HCT116 (cell line): ENCODE results near the gene CDHR5. TPM values are rescaled to one million over a fixed set of nuclear protein-coding genes. Genes with fewer than 3 reads are reported as not detected.
A peak's percentile ranks its signal among the peaks of the same experiment; 100 is the strongest.

Experiments
- ATAC-seq: fragments of 200-7000 bp; cut with Tn5 transposase; 2 replicates; pipeline ENCODE4 v1.9.1; 2020; ENCODE audit warnings: mild to moderate bottlenecking, moderate library complexity
- BruUV-seq: library from RNA; stranded (reverse); fragments of 400-500 nt; replicated peaks from 2 replicates; lab custom pipeline; 2021; lab: Mats Ljungman, UMichigan
- CTCF ChIA-PET: fragments of 300-600 bp; sonication (Branson Sonifier 250); formaldehyde crosslinking; loops from one replicate; lab custom pipeline; 2021; ENCODE audit warnings: antibody characterized with exemption; lab: Charles Lee
- POLR2A ChIA-PET: fragments of 300-600, 350-600 bp; sonication (Branson Sonifier 250); formaldehyde crosslinking; loops from one replicate; lab custom pipeline; 2021; ENCODE audit warnings: antibody characterized with exemption; lab: Charles Lee
- RAD21 ChIA-PET, 2 experiments: fragments of 300-600 bp; sonication (Branson Sonifier 250); formaldehyde crosslinking; loops; one replicate each; lab custom pipeline; 2023; ENCODE audit warnings: low total read pairs in 2 of 2; ENCODE audit not compliant: uncharacterized antibody in 2 of 2, unreplicated experiment in 2 of 2, low non-redundant PET in 1 of 2; lab: Charles Lee
- DNase-seq: peaks from one replicate; pipeline ENCODE4 v3.0.0-alpha.2; 2010; ENCODE audit warnings: low read depth, low spot score
- H2AFZ ChIP-seq: fragments of 200-600 bp; shearing (Covaris generic), sonication (generic); 2 replicates; pipeline ENCODE4 v1.6.1; 2017; ENCODE audit warnings: low read depth, mixed run types, mixed read lengths, antibody characterized with exemption, low read length; ENCODE audit not compliant: poor library complexity, severe bottlenecking
- H3K27ac ChIP-seq: 2 replicates; pipeline ENCODE4 v1.5.1; 2012; ENCODE audit warnings: low read depth, low read length
- H3K27me3 ChIP-seq: fragments of 200-600 bp; sonication (generic); 2 replicates; pipeline ENCODE4 v1.6.1; 2016; ENCODE audit warnings: mixed run types, low read length, mixed read lengths; ENCODE audit not compliant: insufficient read depth
- H3K36me3 ChIP-seq, 2 experiments: fragments of 200-500 bp in 1 of 2; fragments of 200-600 bp in 1 of 2; sonication (Bioruptor generic) in 1 of 2; sonication (generic) in 1 of 2; 2 replicates each; pipeline versions ENCODE4 v1.5.1 to v1.6.1; 2014 to 2016; ENCODE audit warnings: low read length in 2 of 2, inconsistent platforms in 1 of 2, mixed read lengths in 1 of 2, mixed run types in 1 of 2; ENCODE audit not compliant: insufficient read depth in 2 of 2, control insufficient read depth in 1 of 2
- H3K4me1 ChIP-seq, 2 experiments: fragments of 200-600 bp in 1 of 2; sonication (generic) in 1 of 2; 2 replicates each; pipeline versions ENCODE4 v1.5.1 to v1.6.1; 2012 to 2017; ENCODE audit warnings: low read length in 2 of 2, inconsistent platforms in 1 of 2, mild to moderate bottlenecking in 1 of 2, mixed read lengths in 1 of 2, mixed run types in 1 of 2, moderate library complexity in 1 of 2; ENCODE audit not compliant: insufficient read depth in 2 of 2, control insufficient read depth in 1 of 2
- H3K4me2 ChIP-seq: fragments of 200-600 bp; sonication (generic); 2 replicates; pipeline ENCODE4 v1.6.1; 2017; ENCODE audit warnings: mixed run types, low read length, mixed read lengths
- H3K4me3 ChIP-seq, 2 experiments: fragments of 200-600 bp in 1 of 2; sonication (generic) in 1 of 2; replicated peaks in 1 of 2; 2 replicates each; pipeline ENCODE4 v1.5.1; 2011 to 2016; ENCODE audit warnings: low read length in 2 of 2, control low read depth in 1 of 2, low read depth in 1 of 2, mild to moderate bottlenecking in 1 of 2, mixed read lengths in 1 of 2, mixed run types in 1 of 2
- H3K79me2 ChIP-seq: fragments of 200-600 bp; sonication (generic); 2 replicates; pipeline ENCODE4 v1.6.1; 2017; ENCODE audit warnings: mild to moderate bottlenecking, mixed run types, low read length, moderate library complexity, mixed read lengths; ENCODE audit not compliant: insufficient read depth
- H3K9ac ChIP-seq: fragments of 200-600 bp; sonication (generic); 2 replicates; pipeline ENCODE4 v1.6.1; 2016; ENCODE audit warnings: low read length, mixed read lengths
- H3K9me2 ChIP-seq: fragments of 200-600 bp; sonication (generic), shearing (Covaris generic); 2 replicates; pipeline ENCODE4 v1.6.1; 2017; ENCODE audit warnings: mixed run types, mild to moderate bottlenecking, moderate library complexity; ENCODE audit not compliant: insufficient read depth
- H3K9me3 ChIP-seq, 2 experiments: fragments of 200-500 bp in 1 of 2; fragments of 200-600 bp in 1 of 2; sonication (Bioruptor generic) in 1 of 2; sonication (generic) in 1 of 2; 2 replicates each; pipeline ENCODE4 v1.6.1; 2014 to 2017; ENCODE audit warnings: low read length in 2 of 2, mixed read lengths in 2 of 2, inconsistent platforms in 1 of 2, low read depth in 1 of 2, mild to moderate bottlenecking in 1 of 2, mixed run types in 1 of 2, moderate library complexity in 1 of 2; ENCODE audit not compliant: control insufficient read depth in 1 of 2, insufficient read depth in 1 of 2
- H4K20me1 ChIP-seq: fragments of 200-600 bp; sonication (generic), shearing (Covaris generic); 2 replicates; pipeline ENCODE4 v1.6.1; 2017; ENCODE audit warnings: mixed run types, mild to moderate bottlenecking, moderate library complexity; ENCODE audit not compliant: insufficient read depth
- CEBPB ChIP-seq: IDR thresholded peaks from 2 replicates; pipeline ENCODE4 v1.6.1; 2012; ENCODE audit warnings: low read depth
- EGR1 ChIP-seq: IDR thresholded peaks from 2 replicates; pipeline ENCODE4 v1.6.1; 2012; ENCODE audit warnings: low read depth
- EZH2 ChIP-seq: fragments of 200-600 bp; sonication (generic); IDR thresholded peaks from 2 replicates; pipeline ENCODE4 v1.6.1; 2017; ENCODE audit warnings: antibody characterized with exemption, mixed run types
- FOSL1 ChIP-seq: IDR thresholded peaks from 2 replicates; pipeline ENCODE4 v1.6.1; 2012; ENCODE audit warnings: low read depth
- POLR2A ChIP-seq: IDR thresholded peaks from 2 replicates; pipeline ENCODE4 v1.7.0; 2011; ENCODE audit warnings: borderline replicate concordance; ENCODE audit not compliant: insufficient read depth, insufficient read length; ENCODE audit errors: extremely low read depth
- POLR2AphosphoS5 ChIP-seq: IDR thresholded peaks from 2 replicates; pipeline ENCODE4 v1.6.1; 2011; ENCODE audit warnings: mild to moderate bottlenecking, low read depth, low read length, moderate library complexity
- RAD21 ChIP-seq: IDR thresholded peaks from 2 replicates; pipeline ENCODE4 v1.6.1; 2012; ENCODE audit warnings: low read depth, mild to moderate bottlenecking
- SRF ChIP-seq: IDR thresholded peaks from 2 replicates; pipeline ENCODE4 v1.6.1; 2012; ENCODE audit warnings: low read depth
- TCF7L2 ChIP-seq: IDR thresholded peaks from 2 replicates; pipeline ENCODE4 v1.7.0; 2011; ENCODE audit warnings: borderline replicate concordance, inconsistent platforms; ENCODE audit not compliant: insufficient read depth, insufficient read length; ENCODE audit errors: extremely low read depth
- ZFX ChIP-seq: fragments of 450-650 bp; IDR thresholded peaks from 2 replicates; pipeline ENCODE4 v1.6.1; 2017
- ZNF274 ChIP-seq: fragments of 200-500 bp; sonication (Bioruptor generic); IDR thresholded peaks from 2 replicates; pipeline ENCODE4 v1.6.1; 2014; ENCODE audit warnings: mild to moderate bottlenecking, low read depth, low read length, inconsistent platforms
- intact Hi-C: fragments of 100-400 bp; cut with micrococcal nuclease; formaldehyde crosslinking; loops from 2 replicates; pipeline ENCODE4 v1.10.0; 2022
- total RNA-seq: library from RNA; stranded (reverse); gene quantifications from one replicate; pipeline ENCODE4 v1.2.1, GENCODE V29; 2021; ENCODE audit not compliant: unreplicated experiment
- TF ChIP-seq, protein P1 (sequence below): IDR thresholded peaks from 2 replicates; pipeline ENCODE4 v1.6.1; 2012
- TF ChIP-seq, protein P2 (sequence below): IDR thresholded peaks from 2 replicates; pipeline ENCODE4 v1.6.1; 2012

The CDHR5 gene
- total RNA-seq, 1 experiment from 2014 or later: not detected

DNA sequence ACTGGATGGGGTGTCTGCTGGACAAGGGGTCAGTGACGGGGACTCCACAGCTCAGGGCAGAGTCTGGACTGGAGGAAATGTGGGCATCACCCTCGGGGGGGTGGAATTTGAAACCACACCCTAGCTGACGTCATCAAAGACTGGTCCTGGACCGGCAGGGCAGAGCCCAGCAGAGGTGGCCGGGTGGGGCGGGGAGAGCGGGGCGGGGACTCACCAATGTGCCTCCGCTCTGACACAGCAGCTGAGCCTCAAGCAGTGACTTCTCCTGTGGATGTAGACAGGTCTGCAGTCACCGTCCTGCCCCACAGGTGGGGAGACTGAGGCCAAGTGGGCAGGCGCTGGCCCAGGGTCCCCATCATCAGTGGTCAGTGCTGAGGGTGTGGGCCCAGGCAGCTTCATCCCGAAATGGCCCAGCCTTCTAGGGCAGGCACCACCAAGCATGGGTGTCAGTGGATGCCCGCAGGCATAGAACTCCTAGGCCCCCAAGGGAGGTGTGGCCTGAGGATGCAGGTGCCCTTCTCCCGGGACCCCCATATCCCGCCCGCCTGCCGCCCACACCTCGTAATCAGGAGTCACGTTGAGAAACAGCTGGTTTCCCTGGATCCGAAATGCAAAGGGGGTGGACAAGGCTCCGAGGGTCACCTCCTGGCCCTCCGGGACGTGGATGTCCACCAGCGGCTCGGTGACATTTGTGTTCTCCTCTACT is 603 bp downstream of the CDHR5 start:
- ChIA-PET POLR2A (no interaction called here), CTCF (no interaction called here)

DNA sequence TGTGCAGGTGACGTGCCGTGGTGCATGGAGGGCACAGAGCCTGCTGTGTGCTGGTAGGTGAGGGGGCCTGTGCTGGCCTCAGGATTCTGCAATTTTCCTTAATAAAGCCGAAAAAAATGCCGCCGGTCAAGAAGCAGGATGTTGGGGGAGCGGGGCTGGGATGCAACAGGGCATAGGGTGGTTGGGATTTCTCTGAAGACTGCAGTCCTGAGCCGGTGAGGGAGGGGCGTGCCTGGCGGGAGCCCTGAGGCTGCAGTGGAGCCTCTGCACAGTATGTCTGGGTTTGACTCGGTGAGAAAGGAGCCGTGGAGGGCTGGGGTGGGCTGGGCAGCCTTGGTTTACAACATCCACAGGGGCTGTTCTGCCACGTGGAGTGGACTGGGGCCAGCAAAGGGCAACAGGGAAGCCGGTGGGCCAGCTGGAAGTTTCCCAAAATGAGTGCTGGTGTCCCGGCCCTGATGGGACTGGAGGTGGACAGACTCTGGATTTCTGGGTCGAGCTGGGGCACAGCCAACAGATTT is 1.3 kb downstream of the CDHR5 start:
- no peaks in the 10 kb centered on the region for H3K27me3 ChIP-seq
- no peaks in the 10 kb centered on the region for H4K20me1 ChIP-seq
- no peak overlapping the region for H3K4me3 ChIP-seq
- H3K4me2 ChIP-seq: peak overlapping the region; percentile 35; the same call in 1 of the 2 replicates
- no peaks in the 10 kb centered on the region for H3K9me2 ChIP-seq
- ChIA-PET RAD21 (no interaction called here), POLR2A (no interaction called here)
- no peak overlapping the region for H3K9ac ChIP-seq
- no peaks in the 10 kb centered on the region for H3K9me3 ChIP-seq
- intact Hi-C loops: no loop called here
- no peak overlapping the region for H3K27ac ChIP-seq
- H3K36me3 ChIP-seq: no peaks in the 10 kb centered on the region; a peak in 1 of 4 replicates
- TF ChIP-seq SRF: no peak
- no peak for TF ChIP-seq TCF7L2
- TF ChIP-seq RAD21: no peak
- no peak for TF ChIP-seq POLR2A
- TF ChIP-seq, protein P1, sequence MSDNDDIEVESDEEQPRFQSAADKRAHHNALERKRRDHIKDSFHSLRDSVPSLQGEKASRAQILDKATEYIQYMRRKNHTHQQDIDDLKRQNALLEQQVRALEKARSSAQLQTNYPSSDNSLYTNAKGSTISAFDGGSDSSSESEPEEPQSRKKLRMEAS: no peak
- TF ChIP-seq FOSL1: no peak
- TF ChIP-seq, all 23 proteins: peak for 0
- Histone ChIP-seq H3K79me2 (no peaks in the 10 kb centered on the region; the same call in 1 of the 2 replicates), H2AFZ (no peak overlapping the region), H3K4me1 (peaks cover 0 to 20% of the 10 kb centered on the region in 2 experiments; a peak in 2 of 4 replicates)
- BruUV-seq: no TSS peak
- DNase-seq (no peak), ATAC-seq (no peak)
- CTCF ChIA-PET: no interaction called here

More for the DNA sequence above, 603 bp downstream of the CDHR5 start:
- Histone ChIP-seq H3K9me2 (no peaks in the 10 kb centered on the region), H3K4me3 (no peak overlapping the region), H3K79me2 (no peaks in the 10 kb centered on the region), H3K9ac (no peak overlapping the region), H3K36me3 (no peaks in the 10 kb centered on the region), H3K9me3 (no peaks in the 10 kb centered on the region), H4K20me1 (no peaks in the 10 kb centered on the region), H3K4me2 (peak overlapping the region; percentile 35; the same call in 1 of the 2 replicates), H3K27me3 (no peaks in the 10 kb centered on the region), H3K4me1 (peaks cover 0 to 28% of the 10 kb centered on the region in 2 experiments; a peak in 2 of 4 replicates), H3K27ac (no peak overlapping the region), H2AFZ (no peak overlapping the region)
- RAD21 ChIA-PET: no interaction called here
- intact Hi-C loops: no loop called here
- TF ChIP-seq FOSL1 (no peak), EZH2 (no peak), EGR1 (no peak), ZFX (no peak), SRF (no peak), ZNF274 (no peak), CEBPB (no peak), POLR2AphosphoS5 (no peak)
- TF ChIP-seq, protein P2, sequence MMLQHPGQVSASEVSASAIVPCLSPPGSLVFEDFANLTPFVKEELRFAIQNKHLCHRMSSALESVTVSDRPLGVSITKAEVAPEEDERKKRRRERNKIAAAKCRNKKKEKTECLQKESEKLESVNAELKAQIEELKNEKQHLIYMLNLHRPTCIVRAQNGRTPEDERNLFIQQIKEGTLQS: no peak
- TF ChIP-seq, protein P1: no peak
- DNase-seq (peak; percentile 48), ATAC-seq (peak; percentile 64)
- BruUV-seq: no TSS peak
